ENCODE results near the gene PIGW. TPM values are rescaled to one million over a fixed set of nuclear protein-coding genes. Genes with fewer than 3 reads are reported as not detected.

The PIGW gene
- total and polyA plus RNA-seq, 9 donors = 0.60 to 10.0 (median 4.6) TPM

DNA sequence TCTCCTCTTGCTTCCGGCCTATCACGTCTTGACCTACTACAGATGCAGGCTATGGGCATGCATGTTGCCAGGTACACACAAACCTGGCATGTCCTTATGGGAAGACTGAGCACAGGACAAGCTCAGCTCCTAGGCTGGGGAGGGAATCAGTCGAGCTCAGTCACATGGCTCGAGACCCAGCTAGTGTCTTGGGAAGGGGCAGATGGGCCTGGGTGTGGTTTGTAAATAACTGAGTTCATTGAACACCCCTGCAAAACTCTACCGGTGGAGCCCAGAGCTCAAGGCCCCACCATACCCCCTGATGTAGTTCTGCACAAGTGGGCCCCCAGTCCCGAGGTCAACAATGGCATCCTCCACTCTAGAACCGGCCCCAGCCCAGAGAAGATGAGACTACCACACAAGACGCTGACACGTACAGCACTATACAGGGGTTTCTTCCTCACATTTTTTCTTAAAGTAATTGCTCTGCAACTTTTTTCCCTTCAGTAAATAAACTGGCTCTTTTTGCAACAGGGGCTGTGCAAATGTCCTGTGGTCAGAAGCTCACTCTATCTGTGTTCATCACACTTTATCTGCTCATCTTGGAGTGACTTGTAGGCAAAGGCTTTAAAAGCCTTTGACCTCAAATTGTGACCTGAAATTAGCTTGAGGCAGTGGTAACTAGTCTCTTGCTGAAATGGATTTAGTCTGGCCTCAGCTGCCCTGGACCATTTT lies 25.4 kb upstream of the PIGW start:
- DNase-seq = no peak
- H3K27me3 ChIP-seq = no peaks in the 10 kb centered on the region
- no peaks in the 10 kb centered on the region for H3K4me1 ChIP-seq (ENCODE audit: insufficient read depth)
- intact Hi-C loops (cut with DNase I) = no loop called here
- no peak overlapping the region for H3K27ac ChIP-seq
- no peaks in the 10 kb centered on the region for H3K36me3 ChIP-seq
- TF ChIP-seq EP300 (IDR thresholded peaks at IDR 0.05) (no peak), POLR2A (IDR thresholded peaks at IDR 0.05) (no peak)
- TF ChIP-seq, protein P1, sequence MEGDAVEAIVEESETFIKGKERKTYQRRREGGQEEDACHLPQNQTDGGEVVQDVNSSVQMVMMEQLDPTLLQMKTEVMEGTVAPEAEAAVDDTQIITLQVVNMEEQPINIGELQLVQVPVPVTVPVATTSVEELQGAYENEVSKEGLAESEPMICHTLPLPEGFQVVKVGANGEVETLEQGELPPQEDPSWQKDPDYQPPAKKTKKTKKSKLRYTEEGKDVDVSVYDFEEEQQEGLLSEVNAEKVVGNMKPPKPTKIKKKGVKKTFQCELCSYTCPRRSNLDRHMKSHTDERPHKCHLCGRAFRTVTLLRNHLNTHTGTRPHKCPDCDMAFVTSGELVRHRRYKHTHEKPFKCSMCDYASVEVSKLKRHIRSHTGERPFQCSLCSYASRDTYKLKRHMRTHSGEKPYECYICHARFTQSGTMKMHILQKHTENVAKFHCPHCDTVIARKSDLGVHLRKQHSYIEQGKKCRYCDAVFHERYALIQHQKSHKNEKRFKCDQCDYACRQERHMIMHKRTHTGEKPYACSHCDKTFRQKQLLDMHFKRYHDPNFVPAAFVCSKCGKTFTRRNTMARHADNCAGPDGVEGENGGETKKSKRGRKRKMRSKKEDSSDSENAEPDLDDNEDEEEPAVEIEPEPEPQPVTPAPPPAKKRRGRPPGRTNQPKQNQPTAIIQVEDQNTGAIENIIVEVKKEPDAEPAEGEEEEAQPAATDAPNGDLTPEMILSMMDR (IDR thresholded peaks at IDR 0.05) = no peak
- 89 to 91% (median 89%) methylated on average over 9 of the region's 9 CpGs for WGBS, 3 donors
- H3K9me3 ChIP-seq = no peaks in the 10 kb centered on the region
- no peak overlapping the region for H3K4me3 ChIP-seq

DNA sequence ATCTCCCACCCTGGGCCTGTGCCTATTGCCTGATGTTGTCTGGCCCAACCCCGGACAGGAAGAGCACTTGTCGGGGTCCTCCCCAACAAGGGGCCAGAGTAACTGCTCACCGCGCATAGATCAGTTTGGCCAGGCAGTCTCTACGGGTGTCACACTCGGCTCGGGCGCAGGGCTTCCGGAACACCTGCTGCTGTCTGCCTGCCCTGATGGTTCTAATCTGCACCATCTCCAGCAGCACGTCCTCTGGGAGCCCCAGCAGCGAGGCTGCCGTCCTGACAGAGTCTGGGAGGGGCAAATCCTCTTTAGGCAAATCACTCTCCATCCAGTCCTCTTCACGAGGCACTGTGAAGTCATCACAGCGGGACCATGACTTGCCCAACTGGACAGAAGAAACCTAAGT lies 24.2 kb upstream of the PIGW start:
- WGBS, 3 donors = 77 to 87% (median 86%) methylated on average over 11 to 14 of the region's 14 CpGs
- no peak overlapping the region for H3K4me3 ChIP-seq
- no peaks in the 10 kb centered on the region for H3K4me1 ChIP-seq (ENCODE audit: insufficient read depth)
- no peaks in the 10 kb centered on the region for H3K36me3 ChIP-seq
- H3K27me3 ChIP-seq = no peaks in the 10 kb centered on the region
- no peaks in the 10 kb centered on the region for H3K9me3 ChIP-seq
- intact Hi-C loops (cut with DNase I) = no loop called here
- DNase-seq = no peak
- TF ChIP-seq, protein P1 (IDR thresholded peaks at IDR 0.05) = no peak
- TF ChIP-seq POLR2A (IDR thresholded peaks at IDR 0.05) = no peak
- no peak for TF ChIP-seq EP300 (IDR thresholded peaks at IDR 0.05)
- H3K27ac ChIP-seq = no peak overlapping the region

GRCh38 chr17:36511216-36511615 lies 23.6 kb upstream of the PIGW start:
- Histone ChIP-seq H3K9me3 (no peaks in the 10 kb centered on the region), H3K4me3 (no peak overlapping the region), H3K27ac (no peak overlapping the region), H3K36me3 (no peaks in the 10 kb centered on the region), H3K27me3 (no peaks in the 10 kb centered on the region), H3K4me1 (ENCODE audit: insufficient read depth) (no peaks in the 10 kb centered on the region)
- WGBS, 3 donors = 83 to 91% (median 90%) methylated on average over 6 of the region's 6 CpGs
- intact Hi-C loops (cut with DNase I) = no loop called here
- no peak for DNase-seq
- TF ChIP-seq, protein P1 (IDR thresholded peaks at IDR 0.05) = no peak
- TF ChIP-seq POLR2A (IDR thresholded peaks at IDR 0.05) (no peak), EP300 (IDR thresholded peaks at IDR 0.05) (no peak)

DNA sequence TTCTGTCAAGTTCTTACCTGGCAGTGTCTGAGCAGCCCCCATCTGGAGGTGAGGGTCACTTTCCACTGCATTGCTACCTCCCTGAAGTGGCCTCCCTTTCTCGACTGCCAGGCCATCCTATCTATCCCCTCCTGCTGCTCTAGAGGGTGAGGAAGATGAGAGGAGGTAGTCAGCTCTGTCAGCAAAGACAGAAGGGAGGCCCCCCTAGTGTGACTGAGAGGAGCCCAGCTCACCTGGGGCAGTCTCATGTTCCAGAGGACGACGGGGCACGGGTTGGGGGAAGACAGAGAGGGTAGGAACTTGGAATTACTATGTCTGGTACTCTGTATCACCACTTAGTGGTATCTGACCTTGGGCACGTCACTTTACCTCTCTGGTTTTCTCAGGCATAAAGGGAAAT lies 22.1 kb upstream of the PIGW start:
- no peaks in the 10 kb centered on the region for H3K36me3 ChIP-seq
- no peak overlapping the region for H3K27ac ChIP-seq
- H3K27me3 ChIP-seq = no peaks in the 10 kb centered on the region
- WGBS, 3 donors = 79 to 87% (median 85%) methylated on average over 5 of the region's 5 CpGs
- TF ChIP-seq POLR2A (IDR thresholded peaks at IDR 0.05) = no peak
- TF ChIP-seq, protein P1 (IDR thresholded peaks at IDR 0.05) = no peak
- TF ChIP-seq EP300 (IDR thresholded peaks at IDR 0.05) = no peak
- no peak for DNase-seq
- intact Hi-C loops (cut with DNase I) = no loop called here
- no peaks in the 10 kb centered on the region for H3K9me3 ChIP-seq
- H3K4me3 ChIP-seq = no peak overlapping the region
- H3K4me1 ChIP-seq (ENCODE audit: insufficient read depth) = no peaks in the 10 kb centered on the region
